ENCODE measurements around the gene ST3GAL4. TPM values are rescaled to one million over a fixed set of nuclear protein-coding genes. Genes with fewer than 3 reads are reported as not detected.

Gene ST3GAL4
- total RNA-seq, 4 donors from 2014 or later, result 11.8 to 53.3 (median 34.8) TPM

GRCh38 chr11:126317432-126317755 lies 38.1 kb upstream of the ST3GAL4 start:
- no peak for DNase-seq
- H3K9me3 ChIP-seq, result no peaks in the 10 kb centered on the region
- H3K4me3 ChIP-seq, result no peak overlapping the region
- TF ChIP-seq CTCF (IDR thresholded peaks at IDR 0.05) (no peak), POLR2A (IDR thresholded peaks at IDR 0.05) (no peak)
- H3K27me3 ChIP-seq, result no peaks in the 10 kb centered on the region
- H3K36me3 ChIP-seq, result no peaks in the 10 kb centered on the region
- H3K27ac ChIP-seq, result peak overlapping the region; percentile 80 to 90
- peaks cover 0 to 4% of the 10 kb centered on the region in 2 donors for H3K4me1 ChIP-seq
- intact Hi-C loops (cut with DNase I; ENCODE audit: low total_unique reads), result loop anchor here (10.0 kb wide), 1 partner anchor 97 kb away; no protein-coding TSS in a partner anchor

DNA sequence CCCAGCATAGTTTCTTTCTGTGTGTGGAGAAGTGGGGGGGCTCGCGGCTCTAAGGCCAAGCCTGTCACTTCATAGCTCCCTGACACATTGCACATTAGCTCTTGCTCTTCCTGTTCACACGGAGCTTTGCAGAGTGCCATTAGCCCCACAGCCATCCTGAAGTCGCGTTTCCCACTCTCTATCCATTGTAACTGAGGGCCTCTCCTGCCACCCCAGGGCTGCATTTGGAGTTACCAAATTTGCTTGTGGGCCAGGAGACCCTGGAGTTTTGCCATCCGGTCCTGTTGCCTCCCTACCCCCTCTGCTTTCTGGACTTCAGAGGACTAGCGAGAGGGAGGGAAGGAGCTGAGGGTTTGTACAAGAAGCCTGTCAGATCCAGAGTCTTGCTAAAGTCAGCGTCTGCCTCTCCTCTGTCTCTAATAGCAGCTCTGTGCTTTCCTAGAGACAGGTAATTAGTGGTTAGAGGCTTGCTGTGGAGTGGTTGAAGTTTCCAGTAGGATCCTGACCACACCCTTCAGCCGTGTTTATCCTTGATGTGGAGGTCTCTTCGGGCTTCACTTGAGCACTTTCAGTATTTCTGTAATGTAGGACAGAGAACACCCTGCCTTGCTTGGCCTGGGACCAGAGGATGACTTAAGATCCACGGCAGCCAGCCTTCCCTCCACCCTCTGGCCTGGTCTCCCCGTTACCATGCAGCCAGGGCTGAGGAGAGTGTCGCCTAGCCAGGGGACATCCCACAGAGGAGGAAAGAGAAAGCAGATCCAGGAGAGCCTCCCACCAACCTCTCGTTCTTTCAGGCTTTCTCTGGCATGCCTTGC lies 37.5 kb upstream of the ST3GAL4 start:
- H3K27ac ChIP-seq, result peak overlapping the region; percentile 80 to 90
- no peaks in the 10 kb centered on the region for H3K27me3 ChIP-seq
- peaks cover 0 to 4% of the 10 kb centered on the region in 2 donors for H3K4me1 ChIP-seq
- no peaks in the 10 kb centered on the region for H3K36me3 ChIP-seq
- peak overlapping the region in 1 of 2 donors; percentile 8 for H3K4me3 ChIP-seq
- TF ChIP-seq CTCF (IDR thresholded peaks at IDR 0.05) (no peak), POLR2A (IDR thresholded peaks at IDR 0.05) (peak in 1 of 2 donors; percentile 17)
- no peaks in the 10 kb centered on the region for H3K9me3 ChIP-seq
- peak; percentile 84 to 88 for DNase-seq
- intact Hi-C loops (cut with DNase I; ENCODE audit: low total_unique reads), result loop anchor here (10.0 kb wide), 1 partner anchor 97 kb away; no protein-coding TSS in a partner anchor

- H3K4me1 ChIP-seq, result peaks cover 0 to 4% of the 10 kb centered on the region in 2 donors
- peak; percentile 62 for DNase-seq
- no peaks in the 10 kb centered on the region for H3K27me3 ChIP-seq
- H3K4me3 ChIP-seq, result peak overlapping the region in 1 of 2 donors; percentile 8
- H3K9me3 ChIP-seq, result no peaks in the 10 kb centered on the region
- intact Hi-C loops (cut with DNase I; ENCODE audit: low total_unique reads), result loop anchor here (10.0 kb wide), 1 partner anchor 96 kb away; no protein-coding TSS in a partner anchor
- peak overlapping the region; percentile 80 to 90 for H3K27ac ChIP-seq
- TF ChIP-seq CTCF (IDR thresholded peaks at IDR 0.05) (no peak), POLR2A (IDR thresholded peaks at IDR 0.05) (no peak)
- no peaks in the 10 kb centered on the region for H3K36me3 ChIP-seq
These were observed 36.7 kb upstream of the ST3GAL4 start for GRCh38 chr11:126318574-126319373.

DNA sequence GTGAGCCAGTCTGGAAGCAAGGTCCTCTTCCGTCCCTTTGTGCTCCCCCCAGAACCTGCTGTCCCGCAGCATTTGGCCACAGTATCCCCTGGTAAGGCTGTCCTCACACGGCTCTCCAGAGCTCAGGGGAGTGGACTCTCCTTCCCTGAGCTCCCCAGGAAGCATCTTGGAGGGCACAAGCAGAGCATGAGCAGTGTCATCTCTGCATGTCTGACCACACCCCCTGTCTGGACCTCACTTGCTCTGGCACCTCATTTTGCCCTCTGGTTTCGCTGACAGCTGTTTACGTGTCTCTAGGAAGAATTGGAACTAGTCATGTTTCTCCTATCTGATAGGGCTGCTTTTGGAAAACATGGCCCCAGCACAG lies 36.1 kb upstream of the ST3GAL4 start:
- Histone ChIP-seq H3K9me3 (no peaks in the 10 kb centered on the region), H3K27me3 (no peaks in the 10 kb centered on the region), H3K27ac (peak overlapping the region; percentile 80 to 90), H3K4me3 (no peak overlapping the region), H3K4me1 (peaks cover 0 to 4% of the 10 kb centered on the region in 2 donors), H3K36me3 (no peaks in the 10 kb centered on the region)
- DNase-seq, result no peak
- TF ChIP-seq CTCF (IDR thresholded peaks at IDR 0.05) (no peak), POLR2A (IDR thresholded peaks at IDR 0.05) (no peak)
- intact Hi-C loops (cut with DNase I; ENCODE audit: low total_unique reads), result loop anchor here (10.0 kb wide), 1 partner anchor 95 kb away; no protein-coding TSS in a partner anchor

- Histone ChIP-seq H3K9me3 (no peaks in the 10 kb centered on the region), H3K4me1 (peaks cover 0 to 4% of the 10 kb centered on the region in 2 donors), H3K27ac (no peak overlapping the region), H3K36me3 (no peaks in the 10 kb centered on the region), H3K4me3 (no peak overlapping the region), H3K27me3 (no peaks in the 10 kb centered on the region)
- intact Hi-C loops (cut with DNase I; ENCODE audit: low total_unique reads), result no loop called here
- TF ChIP-seq CTCF (IDR thresholded peaks at IDR 0.05) (no peak), POLR2A (IDR thresholded peaks at IDR 0.05) (no peak)
- DNase-seq, result no peak
These were observed 32.5 kb upstream of the ST3GAL4 start for GRCh38 chr11:126322996-126323395.
